ENCODE data around the gene IL17A. TPM values are rescaled to one million over a fixed set of nuclear protein-coding genes. Genes with fewer than 3 reads are reported as not detected.

IL17A gene
- total RNA-seq, 4 donors from 2014 or later, result not detected

- ATAC-seq (no peak), DNase-seq (no peak)
- Histone ChIP-seq H3K4me3 (no peak overlapping the region), H3K27ac (no peak overlapping the region), H3K27me3 (no peaks in the 10 kb centered on the region), H3K36me3 (no peaks in the 10 kb centered on the region), H3K9me3 (no peaks in the 10 kb centered on the region), H3K4me1 (no peaks in the 10 kb centered on the region)
- in situ Hi-C loops (cut with MboI; ENCODE audit: low sequenced_read_pairs in 4 of 4), result no loop called here
- intact Hi-C loops (cut with DNase I; ENCODE audit: low total_unique reads), result no loop called here
- TF ChIP-seq POLR2A (IDR thresholded peaks at IDR 0.05), result no peak
- no peak for TF ChIP-seq CTCF (IDR thresholded peaks at IDR 0.05 in 4 of 5, conservative IDR thresholded peaks at IDR 0.05 in 1 of 5)
Measured at GRCh38 chr6:52174118-52174517, 12.1 kb upstream of the IL17A start.

GRCh38 chr6:52176550-52176949 is 9.6 kb upstream of the IL17A start:
- in situ Hi-C loops (cut with MboI; ENCODE audit: low sequenced_read_pairs in 4 of 4), result no loop called here
- H3K27ac ChIP-seq, result no peak overlapping the region
- no peaks in the 10 kb centered on the region for H3K4me1 ChIP-seq
- H3K4me3 ChIP-seq, result no peak overlapping the region
- DNase-seq (no peak), ATAC-seq (no peak)
- TF ChIP-seq POLR2A (IDR thresholded peaks at IDR 0.05), result no peak
- no peak for TF ChIP-seq CTCF (IDR thresholded peaks at IDR 0.05 in 4 of 5, conservative IDR thresholded peaks at IDR 0.05 in 1 of 5)
- no peaks in the 10 kb centered on the region for H3K27me3 ChIP-seq
- H3K9me3 ChIP-seq, result no peaks in the 10 kb centered on the region
- no peaks in the 10 kb centered on the region for H3K36me3 ChIP-seq
- intact Hi-C loops (cut with DNase I; ENCODE audit: low total_unique reads), result no loop called here

DNA sequence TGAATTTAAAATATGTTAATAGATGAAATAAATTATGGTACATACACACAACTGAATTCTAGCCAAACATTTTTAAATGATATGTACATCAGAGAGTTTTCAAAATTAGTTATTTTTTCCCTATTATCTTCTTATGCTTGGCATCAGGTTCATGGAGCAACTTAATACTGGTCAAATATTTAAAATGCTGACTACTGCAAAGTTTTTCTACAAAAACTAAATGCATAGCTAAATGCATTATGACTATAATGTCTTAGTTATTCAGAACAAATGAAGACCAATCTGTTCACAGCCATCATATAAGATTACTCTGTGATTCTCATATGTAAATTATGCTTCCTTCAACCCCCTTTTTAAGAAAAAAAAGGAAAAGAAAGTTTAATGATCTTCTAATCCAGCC is 8.2 kb upstream of the IL17A start:
- in situ Hi-C loops (cut with MboI; ENCODE audit: low sequenced_read_pairs in 4 of 4) (no loop called here), intact Hi-C loops (cut with DNase I; ENCODE audit: low total_unique reads) (no loop called here)
- ATAC-seq (no peak), DNase-seq (no peak)
- H3K4me3 ChIP-seq, result no peak overlapping the region
- no peaks in the 10 kb centered on the region for H3K9me3 ChIP-seq
- no peak overlapping the region for H3K27ac ChIP-seq
- TF ChIP-seq CTCF (IDR thresholded peaks at IDR 0.05 in 4 of 5, conservative IDR thresholded peaks at IDR 0.05 in 1 of 5) (no peak), POLR2A (IDR thresholded peaks at IDR 0.05) (no peak)
- H3K4me1 ChIP-seq, result peaks cover under 1 to 1% of the 10 kb centered on the region in 2 donors
- no peaks in the 10 kb centered on the region for H3K27me3 ChIP-seq
- no peaks in the 10 kb centered on the region for H3K36me3 ChIP-seq

DNA sequence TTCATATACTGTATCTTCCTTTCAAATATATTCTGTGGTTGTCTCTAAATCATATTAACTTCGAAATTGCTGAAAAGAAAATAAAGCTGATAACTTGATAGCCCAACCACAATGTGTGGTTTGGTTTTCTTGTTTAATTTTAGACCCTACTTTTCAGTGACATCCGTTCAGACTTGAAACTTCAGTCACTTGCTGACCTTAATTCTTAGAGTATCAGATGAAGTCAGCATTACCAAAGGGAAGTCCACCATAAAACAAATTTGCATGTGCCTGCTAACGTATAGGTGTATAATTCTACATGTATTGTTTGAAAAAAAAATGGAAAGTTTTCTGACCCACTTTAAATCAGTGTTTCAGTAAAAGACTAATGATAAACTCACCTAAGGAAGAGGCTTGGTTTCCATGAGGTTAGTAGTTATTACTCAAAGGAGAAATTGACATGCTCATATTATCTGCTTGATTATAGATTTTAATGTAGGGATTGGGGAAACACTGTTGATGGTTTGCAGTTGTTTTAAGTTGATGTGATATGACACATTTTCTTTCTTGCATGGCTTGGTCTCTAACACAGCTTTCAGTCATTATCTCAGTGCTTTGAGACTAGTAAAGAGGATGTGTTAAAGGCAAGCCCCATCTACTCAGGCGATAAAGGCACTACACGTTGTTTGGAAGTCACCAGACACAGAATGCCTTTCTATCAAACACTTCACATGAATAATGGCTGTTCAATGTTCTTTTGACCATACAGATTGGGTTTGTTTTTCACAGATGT is 5.2 kb upstream of the IL17A start:
- ATAC-seq (no peak), DNase-seq (no peak)
- no peak overlapping the region for H3K27ac ChIP-seq
- no peaks in the 10 kb centered on the region for H3K27me3 ChIP-seq
- in situ Hi-C loops (cut with MboI; ENCODE audit: low sequenced_read_pairs in 4 of 4), result no loop called here
- H3K4me1 ChIP-seq, result peaks cover 4 to 5% of the 10 kb centered on the region in 2 donors
- no peak overlapping the region for H3K4me3 ChIP-seq
- no peaks in the 10 kb centered on the region for H3K36me3 ChIP-seq
- intact Hi-C loops (cut with DNase I; ENCODE audit: low total_unique reads), result no loop called here
- H3K9me3 ChIP-seq, result no peaks in the 10 kb centered on the region
- TF ChIP-seq POLR2A (IDR thresholded peaks at IDR 0.05) (no peak), CTCF (IDR thresholded peaks at IDR 0.05 in 4 of 5, conservative IDR thresholded peaks at IDR 0.05 in 1 of 5) (no peak)
